BLaER1 (cell line): ENCODE results near the gene H19.

ENCODE experiments used
- H3K27ac ChIP-seq: shearing (Covaris generic); formaldehyde crosslinking; 2 replicates; pipeline ENCODE4 v1.8.1; 2022
- H3K27me3 ChIP-seq: shearing (Covaris generic); formaldehyde crosslinking; 2 replicates; pipeline ENCODE4 v1.8.1; 2022
- H3K36me3 ChIP-seq: shearing (Covaris generic); formaldehyde crosslinking; 2 replicates; pipeline ENCODE4 v1.8.1; 2022
- H3K4me1 ChIP-seq: shearing (Covaris generic); formaldehyde crosslinking; 2 replicates; pipeline ENCODE4 v1.8.1; 2022
- H3K4me2 ChIP-seq: shearing (Covaris generic); formaldehyde crosslinking; 2 replicates; pipeline ENCODE4 v1.8.1; 2022
- H3K4me3 ChIP-seq: shearing (Covaris generic); formaldehyde crosslinking; 2 replicates; pipeline ENCODE4 v1.8.1; 2022
- H3K9ac ChIP-seq: shearing (Covaris generic); formaldehyde crosslinking; 2 replicates; pipeline ENCODE4 v1.8.1; 2022
- H3K9me3 ChIP-seq: shearing (Covaris generic); formaldehyde crosslinking; 2 replicates; pipeline ENCODE4 v1.8.1; 2022
- H4K20me1 ChIP-seq: shearing (Covaris generic); formaldehyde crosslinking; 2 replicates; pipeline ENCODE4 v1.8.1; 2022
- Cebpa-rat ChIP-seq: shearing (Covaris generic); IDR thresholded peaks from 2 replicates; pipeline ENCODE4 v1.8.1; 2022

H19 gene

GRCh38 chr11:2002807-2003206, 5.2 kb upstream of the H19 start:
- no peaks in the 10 kb centered on the region for H3K9me3 ChIP-seq
- H3K4me3 ChIP-seq, result no peak overlapping the region
- TF ChIP-seq Cebpa-rat, result no peak
- H4K20me1 ChIP-seq, result no peaks in the 10 kb centered on the region
- H3K36me3 ChIP-seq, result no peaks in the 10 kb centered on the region
- no peak overlapping the region for H3K9ac ChIP-seq
- no peaks in the 10 kb centered on the region for H3K4me1 ChIP-seq
- H3K27ac ChIP-seq, result no peak overlapping the region
- no peak overlapping the region for H3K4me2 ChIP-seq
- H3K27me3 ChIP-seq, result no peaks in the 10 kb centered on the region

- Histone ChIP-seq H3K36me3 (no peaks in the 10 kb centered on the region), H3K9ac (no peak overlapping the region), H3K27me3 (no peaks in the 10 kb centered on the region), H3K9me3 (no peaks in the 10 kb centered on the region), H3K27ac (no peak overlapping the region), H3K4me3 (no peak overlapping the region), H3K4me2 (no peak overlapping the region), H4K20me1 (no peaks in the 10 kb centered on the region), H3K4me1 (no peaks in the 10 kb centered on the region)
- no peak for TF ChIP-seq Cebpa-rat
Observed at GRCh38 chr11:2002042-2002776, 4.6 kb upstream of the H19 start.

GRCh38 chr11:1998861-1999260, 1.2 kb upstream of the H19 start:
- Histone ChIP-seq H4K20me1 (no peaks in the 10 kb centered on the region), H3K4me1 (no peaks in the 10 kb centered on the region), H3K36me3 (no peaks in the 10 kb centered on the region), H3K9ac (no peak overlapping the region), H3K9me3 (no peaks in the 10 kb centered on the region), H3K4me2 (no peak overlapping the region), H3K4me3 (no peak overlapping the region), H3K27me3 (no peaks in the 10 kb centered on the region), H3K27ac (no peak overlapping the region)
- TF ChIP-seq Cebpa-rat, result no peak

- Histone ChIP-seq H3K9me3 (no peaks in the 10 kb centered on the region), H3K36me3 (no peaks in the 10 kb centered on the region), H3K27me3 (no peaks in the 10 kb centered on the region), H3K9ac (no peak overlapping the region), H4K20me1 (no peaks in the 10 kb centered on the region), H3K4me2 (no peak overlapping the region), H3K4me3 (no peak overlapping the region), H3K27ac (no peak overlapping the region), H3K4me1 (no peaks in the 10 kb centered on the region)
- no peak for TF ChIP-seq Cebpa-rat
Observed at GRCh38 chr11:1998290-1998689, 648 bp upstream of the H19 start.

GRCh38 chr11:1994121-1994520, 3.5 kb downstream of the H19 start:
- H3K4me2 ChIP-seq, result no peak overlapping the region
- TF ChIP-seq Cebpa-rat, result no peak
- no peaks in the 10 kb centered on the region for H3K4me1 ChIP-seq
- H3K36me3 ChIP-seq, result no peaks in the 10 kb centered on the region
- no peak overlapping the region for H3K4me3 ChIP-seq
- no peaks in the 10 kb centered on the region for H4K20me1 ChIP-seq
- H3K27ac ChIP-seq, result no peak overlapping the region
- no peak overlapping the region for H3K9ac ChIP-seq
- no peaks in the 10 kb centered on the region for H3K9me3 ChIP-seq
- H3K27me3 ChIP-seq, result no peaks in the 10 kb centered on the region

- no peak for TF ChIP-seq Cebpa-rat
- no peaks in the 10 kb centered on the region for H4K20me1 ChIP-seq
- no peak overlapping the region for H3K4me2 ChIP-seq
- no peak overlapping the region for H3K4me3 ChIP-seq
- H3K9me3 ChIP-seq, result no peaks in the 10 kb centered on the region
- no peaks in the 10 kb centered on the region for H3K4me1 ChIP-seq
- H3K27me3 ChIP-seq, result no peaks in the 10 kb centered on the region
- H3K27ac ChIP-seq, result no peak overlapping the region
- no peaks in the 10 kb centered on the region for H3K36me3 ChIP-seq
- no peak overlapping the region for H3K9ac ChIP-seq
Observed at GRCh38 chr11:1992111-1992510, 5.5 kb downstream of the H19 start.

GRCh38 chr11:1990872-1991578, 6.6 kb downstream of the H19 start:
- Histone ChIP-seq H3K9me3 (no peaks in the 10 kb centered on the region), H4K20me1 (no peaks in the 10 kb centered on the region), H3K36me3 (no peaks in the 10 kb centered on the region), H3K27me3 (no peaks in the 10 kb centered on the region), H3K27ac (no peak overlapping the region), H3K4me2 (no peak overlapping the region), H3K4me1 (no peaks in the 10 kb centered on the region), H3K4me3 (no peak overlapping the region), H3K9ac (no peak overlapping the region)
- no peak for TF ChIP-seq Cebpa-rat

- H4K20me1 ChIP-seq, result no peaks in the 10 kb centered on the region
- H3K9ac ChIP-seq, result no peak overlapping the region
- no peak for TF ChIP-seq Cebpa-rat
- H3K4me2 ChIP-seq, result no peak overlapping the region
- H3K27ac ChIP-seq, result no peak overlapping the region
- no peaks in the 10 kb centered on the region for H3K27me3 ChIP-seq
- H3K4me1 ChIP-seq, result no peaks in the 10 kb centered on the region
- H3K36me3 ChIP-seq, result no peaks in the 10 kb centered on the region
- H3K4me3 ChIP-seq, result no peak overlapping the region
- no peaks in the 10 kb centered on the region for H3K9me3 ChIP-seq
Observed at GRCh38 chr11:1989953-1990352, 7.7 kb downstream of the H19 start.

- Histone ChIP-seq H3K27ac (no peak overlapping the region), H3K36me3 (no peaks in the 10 kb centered on the region), H3K9me3 (no peaks in the 10 kb centered on the region)
Observed at GRCh38 chr11:1988667-1989317, 8.8 kb downstream of the H19 start.

GRCh38 chr11:1988174-1988573, 9.5 kb downstream of the H19 start:
- H3K4me3 ChIP-seq, result no peak overlapping the region
- TF ChIP-seq Cebpa-rat, result no peak

More at GRCh38 chr11:1988667-1989317, 8.8 kb downstream of the H19 start:
- Histone ChIP-seq H3K27me3 (no peaks in the 10 kb centered on the region), H4K20me1 (no peaks in the 10 kb centered on the region), H3K4me3 (no peak overlapping the region), H3K4me2 (no peak overlapping the region; the same call in 1 of the 2 replicates), H3K9ac (no peak overlapping the region), H3K4me1 (no peaks in the 10 kb centered on the region)
- TF ChIP-seq Cebpa-rat, result no peak

More at GRCh38 chr11:1988174-1988573, 9.5 kb downstream of the H19 start:
- Histone ChIP-seq H3K4me2 (no peak overlapping the region), H3K4me1 (no peaks in the 10 kb centered on the region), H3K27ac (no peak overlapping the region), H3K36me3 (no peaks in the 10 kb centered on the region), H3K9me3 (no peaks in the 10 kb centered on the region), H3K27me3 (no peaks in the 10 kb centered on the region), H4K20me1 (no peaks in the 10 kb centered on the region), H3K9ac (no peak overlapping the region)
